Measurements from ENCODE around the gene MEIG1. TPM values are rescaled to one million over a fixed set of nuclear protein-coding genes. Genes with fewer than 3 reads are reported as not detected.
"Not testable (repeated sequence)": the region's sequence is repeated elsewhere in the genome, so short reads cannot be mapped to it uniquely, and the experiment has no call there.

Gene MEIG1
- total RNA-seq, 1 experiment from 2014 or later, result 0.54 TPM

DNA sequence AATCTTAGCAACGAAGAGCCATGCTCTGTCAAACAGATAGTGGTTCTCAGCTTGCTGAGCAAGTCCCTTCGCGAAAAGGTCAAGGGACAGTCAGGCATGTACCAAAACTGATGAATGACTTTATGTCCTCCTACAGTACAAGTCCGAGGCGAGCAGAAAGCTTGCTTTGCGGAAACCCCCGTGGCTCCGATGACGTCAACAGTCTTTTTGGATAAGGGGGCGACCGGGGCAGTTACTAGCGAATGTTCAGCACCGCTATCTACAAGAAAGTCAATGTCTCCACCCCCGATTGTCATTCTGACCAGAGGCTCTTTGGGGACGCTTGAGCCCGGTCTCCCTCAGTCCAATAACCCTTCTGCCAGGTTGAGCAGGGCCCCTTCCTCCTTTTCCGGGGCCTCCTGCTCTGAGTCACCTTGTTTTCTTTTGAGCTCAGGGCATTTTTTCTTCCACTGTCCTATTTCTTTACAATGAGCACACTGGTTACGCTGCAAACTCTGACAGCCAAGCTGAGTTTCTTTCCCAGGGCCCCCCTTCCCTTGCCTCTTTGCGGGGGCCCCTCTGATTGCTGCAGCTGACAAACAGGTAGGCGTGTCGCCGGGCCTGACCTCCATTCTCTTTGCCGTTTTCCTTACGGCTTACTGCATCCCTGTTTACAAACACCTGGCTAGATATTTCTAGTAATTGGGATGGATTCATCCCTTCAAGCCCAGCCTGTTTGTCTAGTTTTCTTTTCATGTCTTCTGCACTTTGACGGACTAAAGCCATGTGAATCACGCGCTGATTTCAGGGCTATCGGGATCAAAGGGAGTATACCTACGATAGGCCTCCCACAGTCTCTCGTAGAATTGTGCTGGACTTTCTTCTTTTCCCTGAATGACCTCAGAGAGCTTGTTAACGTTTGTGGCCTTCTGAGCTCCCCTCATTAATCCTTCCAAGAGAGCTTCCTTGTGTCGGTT is 34.6 kb downstream of the MEIG1 start:
- H3K27ac ChIP-seq (ENCODE audit: low read length); in situ Hi-C loops (cut with HindIII; ENCODE audit: low pct_unique_long_range_greater_than_20kb, low sequenced_read_pairs); DNase-seq (ENCODE audit: low read depth, low spot score); H3K9me3 ChIP-seq (ENCODE audit: control insufficient read depth, insufficient read depth, low read depth, low read length); H3K36me3 ChIP-seq (ENCODE audit: control insufficient read depth, insufficient read depth, low read length); intact Hi-C loops (cut with micrococcal nuclease; ENCODE audit: unreplicated experiment); CTCF ChIA-PET; H3K4me1 ChIP-seq (ENCODE audit: control insufficient read depth, insufficient read depth, low read length); H3K4me3 ChIP-seq (ENCODE audit: low read depth in 2 of 2, low read length in 2 of 2); POLR2A ChIA-PET; H3K27me3 ChIP-seq (ENCODE audit: control insufficient read depth, insufficient read depth, low read length); ATAC-seq; BruUV-seq (replicated peaks): not testable (repeated sequence)

DNA sequence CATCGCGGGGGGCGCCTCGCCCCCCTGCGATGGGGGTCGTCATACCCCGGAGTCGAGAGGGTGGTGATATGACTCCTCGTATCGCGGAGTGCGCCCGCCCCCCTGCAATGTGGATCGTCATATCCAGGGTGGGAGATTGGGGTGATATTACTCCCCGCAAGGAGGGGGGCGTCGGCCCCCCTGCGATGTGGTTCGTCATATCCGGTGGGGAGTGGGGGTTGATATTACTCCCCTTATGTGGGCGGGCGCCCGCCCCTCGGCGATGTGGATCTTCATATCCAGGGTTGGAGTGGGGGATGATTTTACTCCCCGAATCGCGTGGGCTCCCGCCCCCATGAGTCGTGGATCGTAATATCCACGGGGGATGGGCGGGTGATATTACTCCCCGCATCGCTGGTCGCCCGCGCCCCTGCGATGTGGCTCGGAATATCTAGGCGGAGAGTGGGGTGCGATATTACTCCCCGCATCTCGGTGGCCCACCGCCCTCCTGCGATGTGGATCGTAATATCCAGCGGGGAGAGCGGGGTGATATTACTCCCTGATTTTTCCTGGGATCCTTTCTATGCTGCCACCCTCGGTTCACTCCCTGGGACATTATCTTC is 36.9 kb downstream of the MEIG1 start:
- Histone ChIP-seq H3K27me3 (ENCODE audit: control insufficient read depth, insufficient read depth, low read length) (no peaks in the 10 kb centered on the region), H3K4me3 (ENCODE audit: low read depth in 2 of 2, low read length in 2 of 2) (no peak overlapping the region), H3K36me3 (ENCODE audit: control insufficient read depth, insufficient read depth, low read length) (no peaks in the 10 kb centered on the region), H3K9me3 (ENCODE audit: control insufficient read depth, insufficient read depth, low read depth, low read length) (no peaks in the 10 kb centered on the region), H3K4me1 (ENCODE audit: control insufficient read depth, insufficient read depth, low read length) (no peaks in the 10 kb centered on the region), H3K27ac (ENCODE audit: low read length) (no peak overlapping the region)
- intact Hi-C loops (cut with micrococcal nuclease; ENCODE audit: unreplicated experiment), result no loop called here
- CTCF ChIA-PET, result no interaction called here
- TF ChIP-seq SIN3A (IDR thresholded peaks at IDR 0.05; ENCODE audit: borderline replicate concordance, insufficient read depth, low read depth, low read length) (no peak), TCF7L2 (IDR thresholded peaks at IDR 0.05; ENCODE audit: low read depth, low read length) (no peak), POLR2AphosphoS5 (IDR thresholded peaks at IDR 0.05; ENCODE audit: low read depth, low read length) (no peak)
- TF ChIP-seq, protein P1, sequence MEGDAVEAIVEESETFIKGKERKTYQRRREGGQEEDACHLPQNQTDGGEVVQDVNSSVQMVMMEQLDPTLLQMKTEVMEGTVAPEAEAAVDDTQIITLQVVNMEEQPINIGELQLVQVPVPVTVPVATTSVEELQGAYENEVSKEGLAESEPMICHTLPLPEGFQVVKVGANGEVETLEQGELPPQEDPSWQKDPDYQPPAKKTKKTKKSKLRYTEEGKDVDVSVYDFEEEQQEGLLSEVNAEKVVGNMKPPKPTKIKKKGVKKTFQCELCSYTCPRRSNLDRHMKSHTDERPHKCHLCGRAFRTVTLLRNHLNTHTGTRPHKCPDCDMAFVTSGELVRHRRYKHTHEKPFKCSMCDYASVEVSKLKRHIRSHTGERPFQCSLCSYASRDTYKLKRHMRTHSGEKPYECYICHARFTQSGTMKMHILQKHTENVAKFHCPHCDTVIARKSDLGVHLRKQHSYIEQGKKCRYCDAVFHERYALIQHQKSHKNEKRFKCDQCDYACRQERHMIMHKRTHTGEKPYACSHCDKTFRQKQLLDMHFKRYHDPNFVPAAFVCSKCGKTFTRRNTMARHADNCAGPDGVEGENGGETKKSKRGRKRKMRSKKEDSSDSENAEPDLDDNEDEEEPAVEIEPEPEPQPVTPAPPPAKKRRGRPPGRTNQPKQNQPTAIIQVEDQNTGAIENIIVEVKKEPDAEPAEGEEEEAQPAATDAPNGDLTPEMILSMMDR (IDR thresholded peaks at IDR 0.05), result no peak
- TF ChIP-seq, protein P2, sequence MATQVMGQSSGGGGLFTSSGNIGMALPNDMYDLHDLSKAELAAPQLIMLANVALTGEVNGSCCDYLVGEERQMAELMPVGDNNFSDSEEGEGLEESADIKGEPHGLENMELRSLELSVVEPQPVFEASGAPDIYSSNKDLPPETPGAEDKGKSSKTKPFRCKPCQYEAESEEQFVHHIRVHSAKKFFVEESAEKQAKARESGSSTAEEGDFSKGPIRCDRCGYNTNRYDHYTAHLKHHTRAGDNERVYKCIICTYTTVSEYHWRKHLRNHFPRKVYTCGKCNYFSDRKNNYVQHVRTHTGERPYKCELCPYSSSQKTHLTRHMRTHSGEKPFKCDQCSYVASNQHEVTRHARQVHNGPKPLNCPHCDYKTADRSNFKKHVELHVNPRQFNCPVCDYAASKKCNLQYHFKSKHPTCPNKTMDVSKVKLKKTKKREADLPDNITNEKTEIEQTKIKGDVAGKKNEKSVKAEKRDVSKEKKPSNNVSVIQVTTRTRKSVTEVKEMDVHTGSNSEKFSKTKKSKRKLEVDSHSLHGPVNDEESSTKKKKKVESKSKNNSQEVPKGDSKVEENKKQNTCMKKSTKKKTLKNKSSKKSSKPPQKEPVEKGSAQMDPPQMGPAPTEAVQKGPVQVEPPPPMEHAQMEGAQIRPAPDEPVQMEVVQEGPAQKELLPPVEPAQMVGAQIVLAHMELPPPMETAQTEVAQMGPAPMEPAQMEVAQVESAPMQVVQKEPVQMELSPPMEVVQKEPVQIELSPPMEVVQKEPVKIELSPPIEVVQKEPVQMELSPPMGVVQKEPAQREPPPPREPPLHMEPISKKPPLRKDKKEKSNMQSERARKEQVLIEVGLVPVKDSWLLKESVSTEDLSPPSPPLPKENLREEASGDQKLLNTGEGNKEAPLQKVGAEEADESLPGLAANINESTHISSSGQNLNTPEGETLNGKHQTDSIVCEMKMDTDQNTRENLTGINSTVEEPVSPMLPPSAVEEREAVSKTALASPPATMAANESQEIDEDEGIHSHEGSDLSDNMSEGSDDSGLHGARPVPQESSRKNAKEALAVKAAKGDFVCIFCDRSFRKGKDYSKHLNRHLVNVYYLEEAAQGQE (IDR thresholded peaks at IDR 0.05; ENCODE audit: insufficient read depth in 1 of 2, low read depth in 2 of 2, low read length in 1 of 2), result no peak
- DNase-seq (ENCODE audit: low read depth, low spot score), result no peak
- in situ Hi-C loops (cut with HindIII; ENCODE audit: low pct_unique_long_range_greater_than_20kb, low sequenced_read_pairs), result no loop called here
- POLR2A ChIA-PET, result no interaction called here
- no TSS peak for BruUV-seq (replicated peaks)
- ATAC-seq, result no peak

DNA sequence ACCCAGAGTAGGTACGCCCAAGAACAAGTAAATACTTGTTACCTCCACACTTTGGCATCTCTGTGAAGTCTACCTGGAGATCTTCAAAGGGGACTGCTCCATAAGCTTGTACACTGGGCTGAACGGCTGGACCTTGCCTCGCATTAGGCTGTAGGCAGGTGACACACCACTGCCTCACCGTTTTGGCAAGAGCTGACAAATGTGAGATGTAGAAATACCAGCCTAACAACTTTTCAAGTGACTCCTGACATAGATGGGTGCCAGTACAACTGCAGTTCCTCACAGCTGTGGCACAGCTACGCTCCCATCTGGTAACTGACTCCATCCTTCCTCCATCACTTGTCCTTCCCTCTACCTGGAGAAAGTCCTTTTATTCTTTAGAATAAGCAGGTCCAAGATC is 54.3 kb downstream of the MEIG1 start:
- H3K36me3 ChIP-seq (ENCODE audit: control insufficient read depth, insufficient read depth, low read length); H3K27ac ChIP-seq (ENCODE audit: low read length); in situ Hi-C loops (cut with HindIII; ENCODE audit: low pct_unique_long_range_greater_than_20kb, low sequenced_read_pairs); POLR2A ChIA-PET; CTCF ChIA-PET; intact Hi-C loops (cut with micrococcal nuclease; ENCODE audit: unreplicated experiment); H3K4me1 ChIP-seq (ENCODE audit: control insufficient read depth, insufficient read depth, low read length); BruUV-seq (replicated peaks); H3K9me3 ChIP-seq (ENCODE audit: control insufficient read depth, insufficient read depth, low read depth, low read length); ATAC-seq; H3K4me3 ChIP-seq (ENCODE audit: low read depth in 2 of 2, low read length in 2 of 2); H3K27me3 ChIP-seq (ENCODE audit: control insufficient read depth, insufficient read depth, low read length); DNase-seq (ENCODE audit: low read depth, low spot score): not testable (repeated sequence)
